Pancreas (tissue), 10 donors: ENCODE data around the gene OR9A2. TPM values are rescaled to one million over a fixed set of nuclear protein-coding genes. Genes with fewer than 3 reads are reported as not detected.
"Not testable (repeated sequence)": the region's sequence is repeated elsewhere in the genome, so short reads cannot be mapped to it uniquely, and the experiment has no call there.

ENCODE experiments used
- ATAC-seq, 4 donors: fragments of 200-7000 bp; cut with Tn5 transposase; one replicate each; pipeline versions ENCODE4 v1.8.0 to v1.9.1; 2020; ENCODE audit warnings: mild to moderate bottlenecking in 4 of 4, moderate library complexity in 4 of 4
- DNase-seq, 6 donors: peaks; one replicate each; pipeline ENCODE4 v3.0.0-alpha.2; 2020
- FAIRE-seq: peaks from 2 replicates; lab custom pipeline; 2012; peaks lifted over from hg19 to GRCh38; lab: Jason Lieb, UNC
- H3K27ac ChIP-seq, 4 donors: fragments of 200-600 bp; sonication (generic); 1 replicate in 3 of 4; 2 replicates in 1 of 4; pipeline versions ENCODE4 v1.5.0 to v1.8.0; 2020
- H3K27me3 ChIP-seq, 4 donors: fragments of 200-600 bp; one replicate each; pipeline ENCODE4 v1.8.0; 2021
- H3K36me3 ChIP-seq, 3 donors: fragments of 200-600 bp; sonication (generic) in 1 of 3; one replicate each; pipeline versions ENCODE4 v1.5.0 to v1.8.0; 2020 to 2021
- H3K4me1 ChIP-seq, 3 donors: fragments of 200-600 bp; one replicate each; pipeline ENCODE4 v1.8.0; 2021
- H3K4me3 ChIP-seq, 4 donors: fragments of 200-600 bp; sonication (generic) in 2 of 4; one replicate each; pipeline versions ENCODE4 v1.5.0 to v1.8.0; 2020 to 2021
- H3K9me3 ChIP-seq, 4 donors: fragments of 200-600 bp; one replicate each; pipeline ENCODE4 v1.8.0; 2021
- CTCF ChIP-seq, 4 donors: fragments of 200-600 bp; sonication (generic) in 3 of 4; IDR thresholded peaks; one replicate each; pipeline versions ENCODE4 v1.5.0 to v1.8.0; 2021; ENCODE audit warnings: antibody characterized with exemption in 4 of 4
- WGBS, 2 donors: extraction: QIAGEN DNeasy Blood & Tissue Kit; methylation state at CpG; one replicate each; pipeline ENCODE4 v1.1.7; 2013; 5-methylcytosine and 5-hydroxymethylcytosine counted together
- intact Hi-C, 3 donors: fragments of 100-400 bp; cut with DNase I; formaldehyde crosslinking; loops; one replicate each; pipeline versions ENCODE4 v1.11.1 to v1.14.2; 2022
- polyA plus RNA-seq, 2 donors: library from polyadenylated mRNA; stranded (reverse); fragments of 200-250 nt; gene quantifications; one replicate each; pipeline ENCODE4 v1.2.3, GENCODE V29; 2013
- total RNA-seq, 6 donors: library from RNA; stranded (reverse); fragmentation: NEBNext Ultra II Directional in 4 of 6; extraction: Animal tissue kit (Norgen Biotek cat#: 25700) in 4 of 6; gene quantifications; one replicate each; pipeline versions ENCODE4 v1.2.1 to v1.2.4, GENCODE V29; 2021 to 2023
- donor health status: healthy with polysubstance abuse.
- donor health status: DM: no; HTN: no; CAD: no; lungs with moderate emphysema.
- donor health status: DM: no; HTN: no; CAD: no.
- donor health status: control.
- donor health status: control.
- donor health status: Bipolar disorder and iron deficiency.
- donor health status: DM: yes; HTN: yes; CAD: no.
- donor health status: DM: no; HTN: no; CAD: no.
- donor health status: DM: no; HTN: no; CAD: no.
- donor health status: DM: yes; HTN: yes; CAD: no.

Gene OR9A2
- total and polyA plus RNA-seq, 8 donors, result not detected

- H3K9me3 ChIP-seq, result no peaks in the 10 kb centered on the region
- DNase-seq, result no peak
- 52 to 66% methylated on average over 4 of the region's 4 CpGs for WGBS, 2 donors
- intact Hi-C loops, result no loop called here
- TF ChIP-seq CTCF (IDR thresholded peaks at IDR 0.05), result no peak
- no peaks in the 10 kb centered on the region for H3K27me3 ChIP-seq
- ATAC-seq, result no peak
- H3K36me3 ChIP-seq, result no peaks in the 10 kb centered on the region
- H3K27ac ChIP-seq, result no peak overlapping the region
- no peak for FAIRE-seq
- H3K4me1 ChIP-seq, result no peaks in the 10 kb centered on the region
- H3K4me3 ChIP-seq, result no peak overlapping the region
Measured at GRCh38 chr7:142997456-142997989, 29.4 kb downstream of the OR9A2 start.

GRCh38 chr7:142992427-142992826, 34.5 kb downstream of the OR9A2 start:
- ATAC-seq, result no peak
- intact Hi-C loops, result no loop called here
- TF ChIP-seq CTCF (IDR thresholded peaks at IDR 0.05), result no peak
- H3K4me1 ChIP-seq, result no peaks in the 10 kb centered on the region
- H3K9me3 ChIP-seq, result no peaks in the 10 kb centered on the region
- H3K27ac ChIP-seq, result no peak overlapping the region
- no peak overlapping the region for H3K4me3 ChIP-seq
- DNase-seq, result no peak
- WGBS, 2 donors, result 29 to 42% methylated on average over 3 of the region's 3 CpGs
- H3K36me3 ChIP-seq, result no peaks in the 10 kb centered on the region
- H3K27me3 ChIP-seq, result no peaks in the 10 kb centered on the region
- no peak for FAIRE-seq

GRCh38 chr7:142984297-142984696, 42.6 kb downstream of the OR9A2 start:
- H3K4me3 ChIP-seq, result no peak overlapping the region
- no peak for TF ChIP-seq CTCF (IDR thresholded peaks at IDR 0.05)
- no peak overlapping the region for H3K27ac ChIP-seq
- intact Hi-C loops, result no loop called here
- no peaks in the 10 kb centered on the region for H3K36me3 ChIP-seq
- DNase-seq (no peak), FAIRE-seq (no peak), ATAC-seq (no peak)
- no peaks in the 10 kb centered on the region for H3K27me3 ChIP-seq
- H3K9me3 ChIP-seq, result no peaks in the 10 kb centered on the region
- WGBS, 2 donors, result 85 to 86% methylated on average over 1 of the region's 1 CpG
- no peaks in the 10 kb centered on the region for H3K4me1 ChIP-seq

GRCh38 chr7:142983825-142984224, 43.1 kb downstream of the OR9A2 start:
- no peak overlapping the region for H3K27ac ChIP-seq
- no peaks in the 10 kb centered on the region for H3K4me1 ChIP-seq
- no peak for ATAC-seq
- no peak for DNase-seq
- 90 to 98% methylated on average over 1 of the region's 1 CpG for WGBS, 2 donors
- no peak for TF ChIP-seq CTCF (IDR thresholded peaks at IDR 0.05)
- no peaks in the 10 kb centered on the region for H3K36me3 ChIP-seq
- FAIRE-seq, result no peak
- no peaks in the 10 kb centered on the region for H3K27me3 ChIP-seq
- H3K4me3 ChIP-seq, result no peak overlapping the region
- H3K9me3 ChIP-seq, result no peaks in the 10 kb centered on the region
- intact Hi-C loops, result no loop called here

GRCh38 chr7:142978402-142978801, 48.5 kb downstream of the OR9A2 start:
- H3K36me3 ChIP-seq, H3K27ac ChIP-seq, FAIRE-seq, H3K4me1 ChIP-seq, H3K9me3 ChIP-seq, intact Hi-C loops, H3K4me3 ChIP-seq, ATAC-seq, H3K27me3 ChIP-seq, DNase-seq: not testable (repeated sequence)
- WGBS, 2 donors, result 75 to 76% methylated on average over 4 of the region's 4 CpGs

Other genes starting within 250 kb of the OR9A2 start
- 10 to 100 TPM; 23.8 to 34.7 (median 27.0) TPM for gene EPHB6, start 172.1 kb downstream of the OR9A2 start, total RNA-seq
- 100 to 1,000 TPM; 117 to 165 TPM for gene EPHB6, start 172.1 kb downstream of the OR9A2 start, polyA plus RNA-seq
- gene TRPV6, start 141.4 kb downstream of the OR9A2 start, total RNA-seq, result 10 to 100 TPM; 36.1 to 67.4 (median 47.5) TPM
- 100 to 1,000 TPM; 239 to 308 TPM for gene TRPV6, start 141.4 kb downstream of the OR9A2 start, polyA plus RNA-seq
- gene TRPV5, start 93.4 kb downstream of the OR9A2 start, total RNA-seq, result under 1 TPM in 2 of 6 donors, not detected in 4; 0.06 to 0.08 TPM
- not detected for gene TRPV5, start 93.4 kb downstream of the OR9A2 start, polyA plus RNA-seq
- gene LLCFC1, start 87.6 kb downstream of the OR9A2 start, total RNA-seq, result not detected
- gene LLCFC1, start 87.6 kb downstream of the OR9A2 start, polyA plus RNA-seq, result not detected
- 1 to 10 TPM in 1 of 6 donors, under 1 TPM in 2, not detected in 3; 0.28 to 3.1 (median 0.64) TPM for gene KEL, start 64.8 kb downstream of the OR9A2 start, total RNA-seq
- gene KEL, start 64.8 kb downstream of the OR9A2 start, polyA plus RNA-seq, result under 1 TPM; 0.23 to 0.31 TPM
- gene OR6V1, start 25.2 kb upstream of the OR9A2 start, total RNA-seq, result not detected
- not detected for gene OR6V1, start 25.2 kb upstream of the OR9A2 start, polyA plus RNA-seq
- not detected for gene PIP, start 104.9 kb upstream of the OR9A2 start, total RNA-seq
- not detected for gene PIP, start 104.9 kb upstream of the OR9A2 start, polyA plus RNA-seq
- not detected for gene TAS2R39, start 156.3 kb upstream of the OR9A2 start, total RNA-seq
- not detected for gene TAS2R39, start 156.3 kb upstream of the OR9A2 start, polyA plus RNA-seq
- not detected for gene TAS2R40, start 194.9 kb upstream of the OR9A2 start, total RNA-seq
- gene TAS2R40, start 194.9 kb upstream of the OR9A2 start, polyA plus RNA-seq, result not detected
- gene GSTK1, start 236.3 kb upstream of the OR9A2 start, total RNA-seq, result 10 to 100 TPM; 47.7 to 89.6 (median 62.4) TPM
- 100 to 1,000 TPM in 1 of 2 donors, 10 to 100 TPM in 1; 92.2 to 164 TPM for gene GSTK1, start 236.3 kb upstream of the OR9A2 start, polyA plus RNA-seq